COLO668 (cell line): ENCODE data around the gene FAM124A.

Experiments used
- DNase-seq: peaks from one replicate; lab custom pipeline; 2025; ENCODE audit not compliant: unreplicated experiment; lab: John Stamatoyannopoulos, UW

The FAM124A gene

GRCh38 chr13:51303063-51303552 is 80.9 kb downstream of the FAM124A start:
- DNase-seq: no peak

GRCh38 chr13:51303882-51304281 is 81.7 kb downstream of the FAM124A start:
- DNase-seq: no peak

GRCh38 chr13:51305271-51305967 is 83.2 kb downstream of the FAM124A start:
- DNase-seq: no peak

GRCh38 chr13:51308781-51309180 is 86.6 kb downstream of the FAM124A start:
- DNase-seq: no peak

GRCh38 chr13:51311231-51311630 is 89.0 kb downstream of the FAM124A start:
- DNase-seq: no peak

GRCh38 chr13:51311957-51312520 is 89.8 kb downstream of the FAM124A start:
- DNase-seq: no peak

- no peak for DNase-seq
These were observed 91.4 kb downstream of the FAM124A start for GRCh38 chr13:51313619-51314018.

GRCh38 chr13:51317262-51317661 is 95.1 kb downstream of the FAM124A start:
- no peak for DNase-seq

GRCh38 chr13:51318015-51318414 is 95.8 kb downstream of the FAM124A start:
- DNase-seq: no peak

- no peak for DNase-seq
These were observed 96.7 kb downstream of the FAM124A start for GRCh38 chr13:51318876-51319275.

- no peak for DNase-seq
These were observed 99.6 kb downstream of the FAM124A start for GRCh38 chr13:51321836-51322235.

- no peak for DNase-seq
These were observed 100.6 kb downstream of the FAM124A start for GRCh38 chr13:51322826-51323225.

- DNase-seq: no peak
These were observed 101.8 kb downstream of the FAM124A start for GRCh38 chr13:51323824-51324511.

GRCh38 chr13:51324714-51325420 is 102.7 kb downstream of the FAM124A start:
- DNase-seq: no peak

- no peak for DNase-seq
These were observed 103.6 kb downstream of the FAM124A start for GRCh38 chr13:51325837-51326236.

GRCh38 chr13:51326777-51327176 is 104.6 kb downstream of the FAM124A start:
- DNase-seq: no peak

- DNase-seq: no peak
These were observed 105.8 kb downstream of the FAM124A start for GRCh38 chr13:51327961-51328360.

GRCh38 chr13:51328488-51328887 is 106.3 kb downstream of the FAM124A start:
- no peak for DNase-seq

- no peak for DNase-seq
These were observed 107.4 kb downstream of the FAM124A start for GRCh38 chr13:51329606-51330005.

GRCh38 chr13:51330791-51331190 is 108.6 kb downstream of the FAM124A start:
- no peak for DNase-seq

- DNase-seq: no peak
These were observed 109.2 kb downstream of the FAM124A start for GRCh38 chr13:51331354-51331861.
